ENCODE results near the gene RXRA. TPM values are rescaled to one million over a fixed set of nuclear protein-coding genes. Genes with fewer than 3 reads are reported as not detected.
A peak's percentile ranks its signal among the peaks of the same experiment; 100 is the strongest.

Gene RXRA
- total RNA-seq, 3 donors from 2014 or later, result 31.0 to 63.0 (median 31.5) TPM

DNA sequence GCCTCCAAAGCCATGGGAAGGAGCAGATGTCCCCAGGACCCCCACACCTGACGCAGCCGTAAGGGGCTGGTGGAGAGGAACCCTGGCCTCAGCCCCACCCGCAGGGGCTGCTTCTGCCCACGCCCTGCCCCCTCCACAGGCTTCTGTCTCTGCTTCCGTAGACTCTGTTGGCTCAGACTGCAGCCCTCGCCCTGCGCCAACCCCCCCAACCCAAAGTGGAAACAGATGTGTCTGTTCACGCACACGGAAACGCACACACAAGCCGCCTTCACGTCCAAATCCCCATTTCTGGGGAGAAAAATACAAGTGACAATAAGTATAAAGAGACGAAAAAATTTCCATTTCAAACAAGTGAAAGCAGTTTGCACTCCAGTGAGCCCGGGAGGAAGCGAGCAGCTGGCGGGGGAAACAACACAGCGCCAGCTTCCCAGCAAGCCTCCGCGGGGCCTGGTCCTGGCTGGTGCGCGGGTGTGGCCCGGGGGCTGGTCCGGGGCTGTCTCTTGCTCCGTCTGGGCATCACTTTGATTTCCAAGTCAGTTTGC, 32.6 kb upstream of the RXRA start:
- TF ChIP-seq, protein P1, sequence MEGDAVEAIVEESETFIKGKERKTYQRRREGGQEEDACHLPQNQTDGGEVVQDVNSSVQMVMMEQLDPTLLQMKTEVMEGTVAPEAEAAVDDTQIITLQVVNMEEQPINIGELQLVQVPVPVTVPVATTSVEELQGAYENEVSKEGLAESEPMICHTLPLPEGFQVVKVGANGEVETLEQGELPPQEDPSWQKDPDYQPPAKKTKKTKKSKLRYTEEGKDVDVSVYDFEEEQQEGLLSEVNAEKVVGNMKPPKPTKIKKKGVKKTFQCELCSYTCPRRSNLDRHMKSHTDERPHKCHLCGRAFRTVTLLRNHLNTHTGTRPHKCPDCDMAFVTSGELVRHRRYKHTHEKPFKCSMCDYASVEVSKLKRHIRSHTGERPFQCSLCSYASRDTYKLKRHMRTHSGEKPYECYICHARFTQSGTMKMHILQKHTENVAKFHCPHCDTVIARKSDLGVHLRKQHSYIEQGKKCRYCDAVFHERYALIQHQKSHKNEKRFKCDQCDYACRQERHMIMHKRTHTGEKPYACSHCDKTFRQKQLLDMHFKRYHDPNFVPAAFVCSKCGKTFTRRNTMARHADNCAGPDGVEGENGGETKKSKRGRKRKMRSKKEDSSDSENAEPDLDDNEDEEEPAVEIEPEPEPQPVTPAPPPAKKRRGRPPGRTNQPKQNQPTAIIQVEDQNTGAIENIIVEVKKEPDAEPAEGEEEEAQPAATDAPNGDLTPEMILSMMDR (IDR thresholded peaks at IDR 0.05), result no peak
- TF ChIP-seq POLR2AphosphoS5 (IDR thresholded peaks at IDR 0.05) (no peak), POLR2A (IDR thresholded peaks at IDR 0.05) (no peak)
- no peaks in the 10 kb centered on the region for H3K36me3 ChIP-seq
- H3K9me3 ChIP-seq, result no peaks in the 10 kb centered on the region
- DNase-seq (ENCODE audit: low spot score in 2 of 2), result no peak
- peak overlapping the region; percentile 19 to 60 (median 23) for H3K4me3 ChIP-seq
- intact Hi-C loops (cut with DNase I; ENCODE audit: low total_unique reads), result no loop called here
- H3K27me3 ChIP-seq, result no peaks in the 10 kb centered on the region
- peak overlapping the region in 1 of 2 donors; percentile 19 for H3K27ac ChIP-seq
- H3K4me1 ChIP-seq, result peaks cover 0 to 4% of the 10 kb centered on the region in 2 donors

GRCh38 chr9:134294153-134295071, 31.8 kb upstream of the RXRA start:
- H3K27ac ChIP-seq, result no peak overlapping the region
- H3K4me1 ChIP-seq, result peaks cover 0 to 4% of the 10 kb centered on the region in 2 donors
- H3K36me3 ChIP-seq, result no peaks in the 10 kb centered on the region
- no peaks in the 10 kb centered on the region for H3K9me3 ChIP-seq
- no peak for DNase-seq (ENCODE audit: low spot score in 2 of 2)
- H3K27me3 ChIP-seq, result no peaks in the 10 kb centered on the region
- TF ChIP-seq POLR2AphosphoS5 (IDR thresholded peaks at IDR 0.05) (no peak), POLR2A (IDR thresholded peaks at IDR 0.05) (no peak)
- TF ChIP-seq, protein P1 (IDR thresholded peaks at IDR 0.05), result no peak
- peak overlapping the region; percentile 19 to 60 (median 23) for H3K4me3 ChIP-seq
- intact Hi-C loops (cut with DNase I; ENCODE audit: low total_unique reads), result no loop called here

DNA sequence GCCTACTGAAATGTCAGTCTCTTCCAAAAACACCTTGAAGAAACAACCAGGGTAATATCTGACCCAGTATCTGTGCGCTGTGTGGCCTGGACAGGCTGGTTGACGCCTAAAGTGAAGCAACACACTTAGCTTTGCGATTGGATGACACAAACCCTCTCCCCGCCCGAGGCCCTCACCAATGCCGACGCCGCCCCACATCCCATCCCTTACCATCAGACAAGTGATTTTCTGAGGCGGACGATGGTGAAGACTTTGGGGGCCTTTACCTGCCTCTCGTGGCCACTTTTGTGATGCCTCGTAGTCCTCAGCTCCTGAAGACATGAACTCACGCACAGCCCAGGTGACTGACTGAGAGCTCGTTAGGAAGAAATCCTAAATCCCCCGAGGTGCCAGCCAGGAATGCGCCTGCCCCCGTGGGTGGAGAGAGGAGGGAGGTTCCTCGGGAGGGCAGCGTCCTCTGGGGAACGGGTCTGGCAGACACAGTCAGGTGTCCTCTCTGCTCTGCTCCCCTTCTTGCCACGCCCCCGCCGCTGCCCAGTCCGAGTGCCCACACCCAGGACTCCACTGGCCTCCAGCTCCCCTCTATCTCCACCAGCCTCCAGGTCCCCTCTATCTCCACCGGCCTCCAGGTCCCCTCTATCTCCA, 31.0 kb upstream of the RXRA start:
- Histone ChIP-seq H3K9me3 (no peaks in the 10 kb centered on the region), H3K27me3 (no peaks in the 10 kb centered on the region), H3K36me3 (no peaks in the 10 kb centered on the region), H3K27ac (no peak overlapping the region), H3K4me1 (peaks cover 0 to 4% of the 10 kb centered on the region in 2 donors), H3K4me3 (no peak overlapping the region)
- TF ChIP-seq, protein P1 (IDR thresholded peaks at IDR 0.05), result no peak
- no peak for TF ChIP-seq POLR2AphosphoS5 (IDR thresholded peaks at IDR 0.05)
- no peak for DNase-seq (ENCODE audit: low spot score in 2 of 2)
- intact Hi-C loops (cut with DNase I; ENCODE audit: low total_unique reads), result no loop called here

DNA sequence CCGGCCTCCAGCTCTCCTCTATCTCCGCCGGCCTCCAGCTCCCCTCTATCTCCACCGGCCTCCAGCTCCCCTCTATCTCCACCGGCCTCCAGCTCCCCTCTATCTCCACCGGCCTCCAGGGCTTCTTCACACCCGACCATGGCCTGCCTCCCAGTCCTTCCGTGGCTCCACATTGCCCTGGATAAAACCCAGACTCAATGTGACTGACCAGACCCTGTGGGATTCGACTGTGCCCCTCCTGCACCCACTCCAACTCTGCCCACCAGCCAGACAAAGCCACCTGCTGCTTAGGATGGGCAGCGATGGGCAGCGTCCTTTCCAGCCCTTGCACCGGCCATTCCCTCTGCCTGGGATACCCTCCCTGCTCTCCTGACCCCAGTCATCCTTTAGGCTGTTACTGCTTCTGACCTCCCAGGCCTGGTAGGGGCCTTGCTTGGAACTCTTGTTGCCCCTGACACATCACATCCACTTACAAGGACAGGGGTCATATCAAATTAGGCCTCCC, 30.5 kb upstream of the RXRA start:
- Histone ChIP-seq H3K36me3 (no peaks in the 10 kb centered on the region), H3K27me3 (no peaks in the 10 kb centered on the region), H3K4me1 (peaks cover 0 to 4% of the 10 kb centered on the region in 2 donors), H3K9me3 (no peaks in the 10 kb centered on the region), H3K27ac (no peak overlapping the region), H3K4me3 (no peak overlapping the region)
- intact Hi-C loops (cut with DNase I; ENCODE audit: low total_unique reads), result no loop called here
- DNase-seq (ENCODE audit: low spot score in 2 of 2), result no peak
- TF ChIP-seq POLR2A (IDR thresholded peaks at IDR 0.05), result no peak
- TF ChIP-seq, protein P1 (IDR thresholded peaks at IDR 0.05), result no peak
- no peak for TF ChIP-seq POLR2AphosphoS5 (IDR thresholded peaks at IDR 0.05)
